ENCODE results near the gene ALDH1A2. TPM values are rescaled to one million over a fixed set of nuclear protein-coding genes. Genes with fewer than 3 reads are reported as not detected.

ALDH1A2 gene
- polyA plus RNA-seq, 3 donors = 0.41 to 5.1 (median 3.4) TPM

DNA sequence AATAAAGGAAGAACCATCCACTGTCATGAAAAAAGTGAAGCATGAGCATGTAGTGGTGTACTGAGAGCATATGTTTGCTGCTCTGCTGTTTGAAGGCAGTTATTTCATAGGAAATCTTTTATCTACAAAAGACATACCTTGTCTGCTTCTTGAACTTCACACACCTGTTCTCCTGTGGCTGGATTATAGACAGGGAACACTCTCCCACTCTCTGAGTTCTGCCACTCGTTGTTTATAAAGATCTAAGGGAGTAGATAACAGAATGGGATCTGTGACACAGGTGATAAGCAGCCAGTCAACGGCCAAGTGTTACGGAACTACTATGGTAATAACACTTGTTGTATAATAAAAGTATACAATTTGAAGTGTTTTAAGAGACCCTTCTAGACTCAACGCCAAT lies 51.5 kb downstream of the ALDH1A2 start:
- Histone ChIP-seq H3K4me2 (replicated peaks; ENCODE audit: extremely low read depth, low read length, poor library complexity, severe bottlenecking) (no peak overlapping the region), H3K27ac (ENCODE audit: low read depth in 1 of 2, low read length in 2 of 2) (no peak overlapping the region), H3K4me3 (replicated peaks in 1 of 3; ENCODE audit: low read depth in 2 of 3, low read length in 3 of 3) (no peak overlapping the region), H3K9me3 (replicated peaks in 1 of 2; ENCODE audit: control insufficient read depth in 1 of 2, insufficient read depth in 1 of 2, low read length in 2 of 2) (no peaks in the 10 kb centered on the region), H3K36me3 (replicated peaks in 1 of 2; ENCODE audit: control insufficient read depth in 1 of 2, insufficient read depth in 2 of 2, low read length in 2 of 2) (no peaks in the 10 kb centered on the region), H3K4me1 (ENCODE audit: control insufficient read depth in 1 of 2, insufficient read depth in 2 of 2, low read length in 2 of 2) (no peaks in the 10 kb centered on the region), H4K20me1 (ENCODE audit: insufficient read depth, low read length) (no peaks in the 10 kb centered on the region), H3K79me2 (ENCODE audit: insufficient read depth, low read length) (no peaks in the 10 kb centered on the region), H2AFZ (ENCODE audit: insufficient read depth, low read depth, low read length, poor library complexity, severe bottlenecking) (no peak overlapping the region), H3K9ac (ENCODE audit: insufficient read depth, low read length, poor library complexity, severe bottlenecking) (no peak overlapping the region), H3K27me3 (ENCODE audit: control insufficient read depth in 2 of 2, insufficient read depth in 2 of 2, low read length in 2 of 2) (peaks cover 2 to 3% of the 10 kb centered on the region in 2 donors)
- WGBS (ENCODE audit: insufficient coverage) = no CpG with 5 or more reads among the region's 4 CpGs
- no peaks in the 10 kb centered on the region for H3K4me1 Mint-ChIP-seq
- H3K27me3 Mint-ChIP-seq (ENCODE audit: low read depth in 3 of 3) = peaks cover 4 to 5% (median 4%) of the 10 kb centered on the region in 3 donors
- no peak overlapping the region for H3K4me3 Mint-ChIP-seq
- intact Hi-C loops (cut with micrococcal nuclease) = no loop called here
- peaks cover 0 to under 1% (median 0%) of the 10 kb centered on the region in 7 donors for H3K9me3 Mint-ChIP-seq
- H3K27ac Mint-ChIP-seq = no peak overlapping the region
- TF ChIP-seq, protein P1, sequence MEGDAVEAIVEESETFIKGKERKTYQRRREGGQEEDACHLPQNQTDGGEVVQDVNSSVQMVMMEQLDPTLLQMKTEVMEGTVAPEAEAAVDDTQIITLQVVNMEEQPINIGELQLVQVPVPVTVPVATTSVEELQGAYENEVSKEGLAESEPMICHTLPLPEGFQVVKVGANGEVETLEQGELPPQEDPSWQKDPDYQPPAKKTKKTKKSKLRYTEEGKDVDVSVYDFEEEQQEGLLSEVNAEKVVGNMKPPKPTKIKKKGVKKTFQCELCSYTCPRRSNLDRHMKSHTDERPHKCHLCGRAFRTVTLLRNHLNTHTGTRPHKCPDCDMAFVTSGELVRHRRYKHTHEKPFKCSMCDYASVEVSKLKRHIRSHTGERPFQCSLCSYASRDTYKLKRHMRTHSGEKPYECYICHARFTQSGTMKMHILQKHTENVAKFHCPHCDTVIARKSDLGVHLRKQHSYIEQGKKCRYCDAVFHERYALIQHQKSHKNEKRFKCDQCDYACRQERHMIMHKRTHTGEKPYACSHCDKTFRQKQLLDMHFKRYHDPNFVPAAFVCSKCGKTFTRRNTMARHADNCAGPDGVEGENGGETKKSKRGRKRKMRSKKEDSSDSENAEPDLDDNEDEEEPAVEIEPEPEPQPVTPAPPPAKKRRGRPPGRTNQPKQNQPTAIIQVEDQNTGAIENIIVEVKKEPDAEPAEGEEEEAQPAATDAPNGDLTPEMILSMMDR (IDR thresholded peaks at IDR 0.05) = no peak
- no peak for DNase-seq
- no peaks in the 10 kb centered on the region for H3K36me3 Mint-ChIP-seq

DNA sequence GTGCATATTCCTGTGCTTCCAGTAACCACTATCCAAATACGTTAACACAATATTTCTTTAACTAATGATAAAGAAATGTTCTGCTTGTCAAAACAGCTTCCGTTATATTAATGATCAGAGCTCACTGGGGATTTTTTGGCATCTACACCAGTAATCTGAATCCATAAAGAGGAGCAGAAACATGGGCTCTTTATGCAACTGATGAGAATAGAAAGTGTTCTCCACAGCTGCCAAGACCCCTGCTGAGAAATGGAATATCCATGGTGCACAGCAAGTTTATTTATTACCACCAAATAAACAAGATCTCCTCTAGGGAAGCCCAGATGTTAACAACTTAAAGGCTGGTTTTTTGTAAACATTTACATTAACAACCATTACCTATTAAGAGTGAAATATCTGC lies 54.5 kb downstream of the ALDH1A2 start:
- no peaks in the 10 kb centered on the region for H3K4me1 Mint-ChIP-seq
- peaks cover 4 to 5% (median 4%) of the 10 kb centered on the region in 3 donors for H3K27me3 Mint-ChIP-seq (ENCODE audit: low read depth in 3 of 3)
- Histone ChIP-seq H3K79me2 (ENCODE audit: insufficient read depth, low read length) (no peaks in the 10 kb centered on the region), H2AFZ (ENCODE audit: insufficient read depth, low read depth, low read length, poor library complexity, severe bottlenecking) (no peak overlapping the region), H3K27me3 (ENCODE audit: control insufficient read depth in 2 of 2, insufficient read depth in 2 of 2, low read length in 2 of 2) (peaks cover 2 to 3% of the 10 kb centered on the region in 2 donors), H3K27ac (ENCODE audit: low read depth in 1 of 2, low read length in 2 of 2) (no peak overlapping the region), H3K4me2 (replicated peaks; ENCODE audit: extremely low read depth, low read length, poor library complexity, severe bottlenecking) (no peak overlapping the region), H3K36me3 (replicated peaks in 1 of 2; ENCODE audit: control insufficient read depth in 1 of 2, insufficient read depth in 2 of 2, low read length in 2 of 2) (no peaks in the 10 kb centered on the region), H3K4me1 (ENCODE audit: control insufficient read depth in 1 of 2, insufficient read depth in 2 of 2, low read length in 2 of 2) (no peaks in the 10 kb centered on the region), H4K20me1 (ENCODE audit: insufficient read depth, low read length) (no peaks in the 10 kb centered on the region), H3K9me3 (replicated peaks in 1 of 2; ENCODE audit: control insufficient read depth in 1 of 2, insufficient read depth in 1 of 2, low read length in 2 of 2) (peaks cover 0 to 4% of the 10 kb centered on the region in 2 donors), H3K9ac (ENCODE audit: insufficient read depth, low read length, poor library complexity, severe bottlenecking) (no peak overlapping the region), H3K4me3 (replicated peaks in 1 of 3; ENCODE audit: low read depth in 2 of 3, low read length in 3 of 3) (no peak overlapping the region)
- no CpG with 5 or more reads among the region's 2 CpGs for WGBS (ENCODE audit: insufficient coverage)
- TF ChIP-seq, protein P1 (IDR thresholded peaks at IDR 0.05) = no peak
- peaks cover 2 to 13% (median 6%) of the 10 kb centered on the region in 7 donors for H3K9me3 Mint-ChIP-seq
- H3K4me3 Mint-ChIP-seq = no peak overlapping the region
- no peak for DNase-seq
- H3K36me3 Mint-ChIP-seq = no peaks in the 10 kb centered on the region
- H3K27ac Mint-ChIP-seq = no peak overlapping the region
- intact Hi-C loops (cut with micrococcal nuclease) = no loop called here

Data from CD14-positive monocyte (primary cell).